Ishikawa (cell line): ENCODE measurements around the gene FFAR4.
A peak's percentile ranks its signal among the peaks of the same experiment; 100 is the strongest.

Source experiments
- CEBPB ChIP-seq: IDR thresholded peaks from 2 replicates; pipeline ENCODE4 v1.6.1; 2012
- CREB1 ChIP-seq: IDR thresholded peaks from 2 replicates; pipeline ENCODE4 v1.6.1; 2012; ENCODE audit warnings: low read depth
- EGR1 ChIP-seq: IDR thresholded peaks from 2 replicates; pipeline ENCODE4 v1.6.1; 2012
- EP300 ChIP-seq: IDR thresholded peaks from 2 replicates; pipeline ENCODE4 v1.6.1; 2012; ENCODE audit warnings: borderline replicate concordance
- FOXM1 ChIP-seq: IDR thresholded peaks from 2 replicates; pipeline ENCODE4 v1.6.1; 2012; ENCODE audit warnings: low read depth, borderline replicate concordance
- NFIC ChIP-seq: IDR thresholded peaks from 2 replicates; pipeline ENCODE4 v1.6.1; 2012
- RAD21 ChIP-seq: IDR thresholded peaks from 2 replicates; pipeline ENCODE4 v1.6.1; 2012; ENCODE audit warnings: low read depth
- TAF1 ChIP-seq: IDR thresholded peaks from 2 replicates; pipeline ENCODE4 v1.6.1; 2012; ENCODE audit warnings: low read depth, mild to moderate bottlenecking
- TCF12 ChIP-seq: IDR thresholded peaks from 2 replicates; pipeline ENCODE4 v1.6.1; 2012; ENCODE audit warnings: low read depth
- TEAD4 ChIP-seq: IDR thresholded peaks from 2 replicates; pipeline ENCODE4 v1.6.1; 2012
- YY1 ChIP-seq: IDR thresholded peaks from 2 replicates; pipeline ENCODE4 v1.6.1; 2012; ENCODE audit warnings: low read depth
- ZBTB7A ChIP-seq: IDR thresholded peaks from 2 replicates; pipeline ENCODE4 v1.6.1; 2012; ENCODE audit warnings: low read depth
- TF ChIP-seq, protein P1 (sequence below): IDR thresholded peaks from 2 replicates; pipeline ENCODE4 v1.6.1; 2012
- TF ChIP-seq, protein P2 (sequence below): IDR thresholded peaks from 2 replicates; pipeline ENCODE4 v1.6.1; 2012
- TF ChIP-seq, protein P3 (sequence below): IDR thresholded peaks from 2 replicates; pipeline ENCODE4 v1.6.1; 2012; ENCODE audit warnings: low read depth, mild to moderate bottlenecking

Gene FFAR4

DNA sequence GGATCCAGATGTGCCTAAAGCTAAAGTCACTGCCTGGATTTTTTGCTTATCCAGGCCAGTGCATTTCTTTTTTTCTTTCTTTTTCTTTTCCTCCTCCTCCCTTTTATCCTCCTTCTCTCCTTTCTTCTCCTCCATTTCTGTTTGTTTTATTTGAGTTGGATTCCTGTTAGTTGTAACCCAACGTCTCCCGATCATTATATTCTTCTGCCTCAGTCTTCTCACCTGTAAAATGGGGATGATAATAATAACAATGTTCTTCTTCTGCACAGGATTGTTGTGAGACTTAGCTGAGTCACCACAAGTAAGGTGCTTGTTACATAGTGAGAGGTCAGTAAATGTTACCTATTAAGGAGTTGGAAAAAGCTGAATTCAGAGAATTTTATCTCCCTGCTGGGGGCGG is 13.7 kb upstream of the FFAR4 start:
- TF ChIP-seq CEBPB (no peak), EP300 (no peak), RAD21 (no peak), TAF1 (no peak), TCF12 (no peak), ZBTB7A (no peak), NFIC (no peak), YY1 (no peak)
- TF ChIP-seq, protein P1, sequence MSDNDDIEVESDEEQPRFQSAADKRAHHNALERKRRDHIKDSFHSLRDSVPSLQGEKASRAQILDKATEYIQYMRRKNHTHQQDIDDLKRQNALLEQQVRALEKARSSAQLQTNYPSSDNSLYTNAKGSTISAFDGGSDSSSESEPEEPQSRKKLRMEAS, result no peak
- TF ChIP-seq, protein P2, sequence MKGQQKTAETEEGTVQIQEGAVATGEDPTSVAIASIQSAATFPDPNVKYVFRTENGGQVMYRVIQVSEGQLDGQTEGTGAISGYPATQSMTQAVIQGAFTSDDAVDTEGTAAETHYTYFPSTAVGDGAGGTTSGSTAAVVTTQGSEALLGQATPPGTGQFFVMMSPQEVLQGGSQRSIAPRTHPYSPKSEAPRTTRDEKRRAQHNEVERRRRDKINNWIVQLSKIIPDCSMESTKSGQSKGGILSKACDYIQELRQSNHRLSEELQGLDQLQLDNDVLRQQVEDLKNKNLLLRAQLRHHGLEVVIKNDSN, result no peak
- TF ChIP-seq, protein P3, sequence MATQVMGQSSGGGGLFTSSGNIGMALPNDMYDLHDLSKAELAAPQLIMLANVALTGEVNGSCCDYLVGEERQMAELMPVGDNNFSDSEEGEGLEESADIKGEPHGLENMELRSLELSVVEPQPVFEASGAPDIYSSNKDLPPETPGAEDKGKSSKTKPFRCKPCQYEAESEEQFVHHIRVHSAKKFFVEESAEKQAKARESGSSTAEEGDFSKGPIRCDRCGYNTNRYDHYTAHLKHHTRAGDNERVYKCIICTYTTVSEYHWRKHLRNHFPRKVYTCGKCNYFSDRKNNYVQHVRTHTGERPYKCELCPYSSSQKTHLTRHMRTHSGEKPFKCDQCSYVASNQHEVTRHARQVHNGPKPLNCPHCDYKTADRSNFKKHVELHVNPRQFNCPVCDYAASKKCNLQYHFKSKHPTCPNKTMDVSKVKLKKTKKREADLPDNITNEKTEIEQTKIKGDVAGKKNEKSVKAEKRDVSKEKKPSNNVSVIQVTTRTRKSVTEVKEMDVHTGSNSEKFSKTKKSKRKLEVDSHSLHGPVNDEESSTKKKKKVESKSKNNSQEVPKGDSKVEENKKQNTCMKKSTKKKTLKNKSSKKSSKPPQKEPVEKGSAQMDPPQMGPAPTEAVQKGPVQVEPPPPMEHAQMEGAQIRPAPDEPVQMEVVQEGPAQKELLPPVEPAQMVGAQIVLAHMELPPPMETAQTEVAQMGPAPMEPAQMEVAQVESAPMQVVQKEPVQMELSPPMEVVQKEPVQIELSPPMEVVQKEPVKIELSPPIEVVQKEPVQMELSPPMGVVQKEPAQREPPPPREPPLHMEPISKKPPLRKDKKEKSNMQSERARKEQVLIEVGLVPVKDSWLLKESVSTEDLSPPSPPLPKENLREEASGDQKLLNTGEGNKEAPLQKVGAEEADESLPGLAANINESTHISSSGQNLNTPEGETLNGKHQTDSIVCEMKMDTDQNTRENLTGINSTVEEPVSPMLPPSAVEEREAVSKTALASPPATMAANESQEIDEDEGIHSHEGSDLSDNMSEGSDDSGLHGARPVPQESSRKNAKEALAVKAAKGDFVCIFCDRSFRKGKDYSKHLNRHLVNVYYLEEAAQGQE, result no peak

DNA sequence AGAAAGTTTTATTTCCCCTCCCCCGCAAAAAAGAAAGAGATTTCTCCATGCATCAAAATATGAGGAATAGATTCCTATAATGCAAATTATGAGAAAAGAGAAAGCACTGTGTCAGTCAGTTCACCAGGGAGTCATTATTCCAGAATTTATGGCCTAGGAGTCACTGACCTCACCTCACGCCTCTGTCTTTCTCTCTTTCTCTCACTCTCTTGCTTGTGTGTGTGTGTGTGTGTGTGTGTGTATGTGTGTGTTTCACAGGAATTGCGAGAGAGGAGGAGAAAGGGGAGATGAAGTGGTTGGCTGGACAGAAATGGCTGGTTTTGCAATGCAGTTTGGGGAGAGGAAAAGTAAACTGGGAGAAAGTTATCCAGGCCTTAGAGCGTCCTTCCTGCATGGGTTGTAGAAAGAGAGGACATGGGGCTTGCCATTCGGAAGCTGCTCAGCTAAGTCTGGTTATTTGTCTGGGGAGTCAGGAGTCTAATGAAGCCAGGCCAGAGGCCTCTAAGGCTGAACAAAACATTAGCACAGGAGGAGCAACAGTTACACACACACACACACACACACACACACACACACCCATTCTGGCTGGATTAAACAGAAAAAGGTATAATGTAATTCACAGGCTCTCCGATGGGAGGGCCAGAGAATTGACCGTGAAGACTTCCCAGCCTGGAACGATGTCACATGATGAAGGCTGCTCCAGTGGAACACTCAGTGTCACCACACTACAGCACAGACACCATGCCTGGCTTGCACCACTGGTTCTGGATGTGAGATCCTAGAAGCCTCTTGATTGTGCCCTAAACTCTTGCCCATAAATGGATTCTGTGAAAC is 12.8 kb upstream of the FFAR4 start:
- TF ChIP-seq EGR1, result no peak
- TF ChIP-seq ZBTB7A, result no peak
- no peak for TF ChIP-seq RAD21
- TF ChIP-seq, protein P1, result no peak
- no peak for TF ChIP-seq TEAD4
- TF ChIP-seq, protein P2, result no peak
- TF ChIP-seq, protein P3, result no peak
- no peak for TF ChIP-seq YY1
- no peak for TF ChIP-seq FOXM1
- TF ChIP-seq CREB1, result no peak
- TF ChIP-seq TAF1, result no peak
- TF ChIP-seq TCF12, result no peak
- TF ChIP-seq EP300, result no peak
- TF ChIP-seq CEBPB, result no peak

DNA sequence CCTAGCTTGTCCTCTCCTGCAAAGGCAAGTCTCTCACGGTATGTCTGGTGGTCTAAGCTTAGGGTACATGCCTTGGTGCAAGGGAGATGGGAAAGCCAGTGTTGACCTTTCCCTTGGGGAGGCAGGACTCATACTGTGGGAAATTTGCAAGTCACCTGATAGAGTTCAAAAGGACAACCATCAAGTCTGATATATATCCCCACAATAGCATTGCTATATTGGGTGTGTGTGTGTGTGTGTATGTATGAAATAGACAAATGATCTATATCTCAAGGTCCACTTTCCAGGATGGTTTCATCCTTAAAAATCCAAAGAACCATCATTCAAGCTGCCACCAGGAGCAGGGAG is 12.2 kb upstream of the FFAR4 start:
- TF ChIP-seq RAD21, result no peak
- TF ChIP-seq NFIC, result no peak

DNA sequence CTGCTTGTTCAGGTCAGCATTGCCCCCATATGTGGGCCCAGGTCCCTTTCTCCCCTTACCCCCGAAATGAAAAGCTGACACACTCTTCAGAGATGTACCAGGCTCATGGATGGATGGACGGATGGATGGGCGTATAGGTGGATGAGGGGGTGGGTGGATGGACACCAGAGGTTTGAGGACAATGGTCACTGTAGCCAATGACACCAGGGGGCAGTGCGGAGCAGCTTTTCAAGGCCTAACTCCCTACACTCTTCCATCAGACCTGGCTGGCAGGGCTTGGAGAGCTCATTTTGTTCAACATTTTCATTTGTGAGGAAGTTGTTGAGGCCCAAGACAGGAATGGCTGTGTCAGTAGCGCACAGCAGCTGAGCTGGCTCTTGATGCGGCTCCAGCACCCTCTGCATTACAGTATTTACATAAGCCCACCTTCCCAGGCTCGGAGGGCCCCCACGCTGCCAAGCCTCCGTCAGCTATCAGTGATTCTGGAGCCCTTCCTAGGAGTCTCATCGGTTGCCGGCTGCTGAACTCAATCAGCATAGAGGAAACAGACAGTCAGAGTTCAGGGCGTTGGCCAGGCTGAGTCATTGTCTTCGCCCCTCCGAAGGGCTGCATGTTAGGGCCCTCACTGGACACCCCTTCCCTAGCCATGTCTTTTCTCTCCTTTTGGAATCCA is 11.6 kb upstream of the FFAR4 start:
- no peak for TF ChIP-seq TEAD4
- TF ChIP-seq RAD21, result peak; percentile 91

DNA sequence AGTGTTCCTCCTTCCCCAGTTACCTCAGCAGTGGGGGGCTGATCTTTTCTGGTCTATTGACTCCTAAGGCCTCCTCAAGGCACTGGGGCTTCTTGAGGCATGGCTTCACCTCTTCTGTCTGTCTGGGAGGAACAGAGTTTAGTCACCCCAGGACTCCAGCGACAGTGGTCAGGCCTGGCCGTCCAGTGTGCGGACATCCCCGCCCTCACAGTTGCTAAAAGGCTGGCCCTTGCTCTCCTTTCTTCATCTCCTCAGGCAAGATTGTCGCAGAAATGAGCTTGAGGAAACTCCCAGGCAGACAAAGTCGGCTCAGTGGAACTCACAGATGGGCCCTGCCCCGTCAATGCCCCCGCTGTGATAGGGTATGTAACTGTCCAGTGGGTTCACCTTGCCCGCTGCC is 7.0 kb upstream of the FFAR4 start:
- TF ChIP-seq YY1 (no peak), TAF1 (no peak), EP300 (no peak)
- TF ChIP-seq, protein P3, result no peak
